ENCODE results near the gene DYNLT2. TPM values are rescaled to one million over a fixed set of nuclear protein-coding genes. Genes with fewer than 3 reads are reported as not detected.

The DYNLT2 gene
- total RNA-seq, 4 donors from 2014 or later = 0.94 to 3.1 (median 1.4) TPM

- intact Hi-C loops (cut with DNase I) = no loop called here
- H3K4me1 ChIP-seq = peaks cover 8 to 32% (median 11%) of the 10 kb centered on the region in 3 donors
- no peak for TF ChIP-seq POLR2A (IDR thresholded peaks at IDR 0.05)
- TF ChIP-seq CTCF (IDR thresholded peaks at IDR 0.05) = no peak
- H3K27me3 ChIP-seq = no peaks in the 10 kb centered on the region
- no peak for DNase-seq
- no peaks in the 10 kb centered on the region for H3K36me3 ChIP-seq
- H3K9me3 ChIP-seq = no peaks in the 10 kb centered on the region
- WGBS, 2 donors = 100% methylated on average over 1 of the region's 1 CpG
- peak overlapping the region in 3 of 4 donors; percentile 31 to 98 (median 95) for H3K27ac ChIP-seq
- H3K4me3 ChIP-seq = no peak overlapping the region
Measured at GRCh38 chr6:169726049-169726400, 25.3 kb downstream of the DYNLT2 start.

- no peak for DNase-seq
- TF ChIP-seq POLR2A (IDR thresholded peaks at IDR 0.05) = peak in 2 of 4 donors; percentile 38 to 45
- TF ChIP-seq CTCF (IDR thresholded peaks at IDR 0.05) = no peak
- Histone ChIP-seq H3K9me3 (no peaks in the 10 kb centered on the region), H3K4me1 (peaks cover 8 to 39% (median 11%) of the 10 kb centered on the region in 3 donors), H3K27ac (peak overlapping the region; percentile 93 to 99 (median 96)), H3K27me3 (no peaks in the 10 kb centered on the region), H3K4me3 (peak overlapping the region; percentile 72 to 95 (median 78)), H3K36me3 (no peaks in the 10 kb centered on the region)
- intact Hi-C loops (cut with DNase I) = no loop called here
- WGBS, 2 donors = 22 to 34% methylated on average over 20 to 29 of the region's 29 CpGs
Measured at GRCh38 chr6:169725125-169726048, 26.0 kb downstream of the DYNLT2 start.

GRCh38 chr6:169724494-169725124, 26.8 kb downstream of the DYNLT2 start, which contains the start of gene PHF10:
Gene PHF10 (minus strand): TSS chr6:169724500. CDS start chr6:169723931, 569 bp downstream.
- TF ChIP-seq CTCF (IDR thresholded peaks at IDR 0.05) = no peak
- no peak for TF ChIP-seq POLR2A (IDR thresholded peaks at IDR 0.05)
- DNase-seq = no peak
- no CpG with 5 or more reads among the region's 89 CpGs for WGBS, 2 donors

GRCh38 chr6:169723991-169724493, 27.3 kb downstream of the DYNLT2 start:
- TF ChIP-seq POLR2A (IDR thresholded peaks at IDR 0.05) = peak in 1 of 4 donors; percentile 11
- no peak for TF ChIP-seq CTCF (IDR thresholded peaks at IDR 0.05)
- no peaks in the 10 kb centered on the region for H3K9me3 ChIP-seq
- H3K27me3 ChIP-seq = no peaks in the 10 kb centered on the region
- peaks cover 8 to 45% (median 11%) of the 10 kb centered on the region in 3 donors for H3K4me1 ChIP-seq
- peak overlapping the region; percentile 93 to 99 (median 96) for H3K27ac ChIP-seq
- H3K4me3 ChIP-seq = peak overlapping the region; percentile 72 to 95 (median 78)
- WGBS, 2 donors = 40% methylated on average over 1 of the region's 89 CpGs; no CpG with 5 or more reads in 1 of the 2 donors
- no peaks in the 10 kb centered on the region for H3K36me3 ChIP-seq
- no peak for DNase-seq
- intact Hi-C loops (cut with DNase I) = no loop called here

More at GRCh38 chr6:169724494-169725124, 26.8 kb downstream of the DYNLT2 start, which contains the start of gene PHF10:
- Histone ChIP-seq H3K27ac (peak within 1 kb of the TSS; percentile 93 to 99 (median 96)), H3K27me3 (no peaks in the 10 kb centered on the region), H3K36me3 (no peaks in the 10 kb centered on the region), H3K4me1 (peaks cover 8 to 45% (median 11%) of the 10 kb centered on the region in 3 donors), H3K9me3 (no peaks in the 10 kb centered on the region), H3K4me3 (peak within 1 kb of the TSS; percentile 78 to 95 (median 82))
- intact Hi-C loops (cut with DNase I) = no loop called here

All from esophagus squamous epithelium (tissue), 5 donors.